HK-2 (cell line): ENCODE measurements around the gene NAALADL2.
"Not testable (repeated sequence)": the region's sequence is repeated elsewhere in the genome, so short reads cannot be mapped to it uniquely, and the experiment has no call there.

ENCODE experiments used
- DNase-seq: peaks from one replicate; pipeline ENCODE4 v3.0.0-alpha.2; 2018; ENCODE audit not compliant: unreplicated experiment

The NAALADL2 gene

GRCh38 chr3:175422744-175423143 is 563.6 kb downstream of the NAALADL2 start:
- DNase-seq: no peak

GRCh38 chr3:175423848-175424247 is 564.7 kb downstream of the NAALADL2 start:
- DNase-seq: not testable (repeated sequence)

GRCh38 chr3:175426805-175427204 is 567.7 kb downstream of the NAALADL2 start:
- no peak for DNase-seq

GRCh38 chr3:175428466-175428865 is 569.3 kb downstream of the NAALADL2 start:
- DNase-seq: no peak

GRCh38 chr3:175430983-175431773 is 572.0 kb downstream of the NAALADL2 start:
- no peak for DNase-seq

- no peak for DNase-seq
Measured at GRCh38 chr3:175432376-175433025, 573.4 kb downstream of the NAALADL2 start.

- no peak for DNase-seq
Measured at GRCh38 chr3:175433026-175433674, 574.0 kb downstream of the NAALADL2 start.

- no peak for DNase-seq
Measured at GRCh38 chr3:175434561-175434960, 575.4 kb downstream of the NAALADL2 start.

GRCh38 chr3:175443682-175444081 is 584.5 kb downstream of the NAALADL2 start:
- DNase-seq: no peak

GRCh38 chr3:175445741-175446140 is 586.6 kb downstream of the NAALADL2 start:
- DNase-seq: no peak

GRCh38 chr3:175447521-175447920 is 588.4 kb downstream of the NAALADL2 start:
- DNase-seq: no peak

GRCh38 chr3:175453361-175453760 is 594.2 kb downstream of the NAALADL2 start:
- no peak for DNase-seq

GRCh38 chr3:175456466-175456865 is 597.3 kb downstream of the NAALADL2 start:
- DNase-seq: no peak

GRCh38 chr3:175457301-175457700 is 598.2 kb downstream of the NAALADL2 start:
- no peak for DNase-seq

- not testable (repeated sequence) for DNase-seq
Measured at GRCh38 chr3:175460849-175461399, 601.8 kb downstream of the NAALADL2 start.

- DNase-seq: no peak
Measured at GRCh38 chr3:175464362-175464761, 605.2 kb downstream of the NAALADL2 start.

- DNase-seq: no peak
Measured at GRCh38 chr3:175469124-175469523, 610.0 kb downstream of the NAALADL2 start.

- no peak for DNase-seq
Measured at GRCh38 chr3:175475765-175476164, 616.6 kb downstream of the NAALADL2 start.

GRCh38 chr3:175476489-175476888 is 617.4 kb downstream of the NAALADL2 start:
- DNase-seq: no peak

GRCh38 chr3:175477651-175478224 is 618.6 kb downstream of the NAALADL2 start:
- no peak for DNase-seq

GRCh38 chr3:175478301-175478700 is 619.2 kb downstream of the NAALADL2 start:
- DNase-seq: no peak

GRCh38 chr3:175479175-175479574 is 620.0 kb downstream of the NAALADL2 start:
- DNase-seq: no peak
